Breast epithelium (tissue), 3 donors: ENCODE measurements around the gene XRCC2.

Experiments
- CTCF ChIP-seq, 3 donors: fragments of 450-650 bp; IDR thresholded peaks; one replicate each; pipeline ENCODE4 v1.5.1; 2016 to 2017; ENCODE audit warnings: antibody characterized with exemption in 3 of 3, mild to moderate bottlenecking in 3 of 3, moderate library complexity in 3 of 3
- POLR2A ChIP-seq: fragments of 450-650 bp; IDR thresholded peaks from one replicate; pipeline ENCODE4 v1.6.1; 2016; ENCODE audit warnings: antibody characterized with exemption, mild to moderate bottlenecking, moderate library complexity
- POLR2AphosphoS5 ChIP-seq, 3 donors: sonication (generic); formaldehyde crosslinking; IDR thresholded peaks; one replicate each; pipeline ENCODE4 v1.6.1; 2017; ENCODE audit warnings: antibody characterized with exemption in 3 of 3

DNA sequence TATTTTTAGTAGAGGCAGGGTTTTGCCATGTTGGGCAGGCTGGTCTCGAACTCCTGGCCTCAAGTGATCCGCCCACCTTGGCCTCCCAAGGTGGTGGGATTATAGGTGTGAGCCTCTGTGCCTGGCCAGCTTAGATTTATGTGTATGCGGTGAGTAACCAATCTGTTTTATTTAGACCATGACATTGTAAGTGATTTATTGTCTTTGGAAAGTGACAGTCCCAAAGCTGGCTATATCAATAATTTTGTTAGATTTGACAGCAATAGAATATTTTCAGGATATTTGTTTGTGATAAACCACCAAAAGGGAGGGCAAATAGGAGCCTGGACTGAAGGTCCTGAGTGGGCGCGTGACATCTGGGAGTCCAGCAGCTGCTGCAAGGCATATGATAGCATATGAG lies 75.7 kb downstream of the XRCC2 start:
- TF ChIP-seq CTCF (IDR thresholded peaks at IDR 0.05) (no peak), POLR2AphosphoS5 (IDR thresholded peaks at IDR 0.05) (no peak), POLR2A (no peak)
